Mucosa of stomach (tissue), 1 donor: ENCODE results near the gene TSEN54.
A peak's percentile ranks its signal among the peaks of the same experiment; 100 is the strongest.

ENCODE experiments used
- H3K27me3 ChIP-seq: one replicate; pipeline ENCODE4 v1.7.0; 2013; ENCODE audit warnings: mild to moderate bottlenecking, low read length; ENCODE audit not compliant: control insufficient read depth, insufficient read depth
- H3K36me3 ChIP-seq: one replicate; pipeline ENCODE4 v1.7.0; 2013; ENCODE audit warnings: low read length; ENCODE audit not compliant: control insufficient read depth, insufficient read depth
- H3K4me1 ChIP-seq: one replicate; pipeline ENCODE4 v1.7.0; 2013; ENCODE audit warnings: mild to moderate bottlenecking, low read length; ENCODE audit not compliant: control insufficient read depth, insufficient read depth
- H3K4me3 ChIP-seq: one replicate; pipeline ENCODE4 v1.7.0; 2013; ENCODE audit warnings: low read length
- H3K9ac ChIP-seq: one replicate; pipeline ENCODE4 v1.7.0; 2013; ENCODE audit warnings: mild to moderate bottlenecking, low read length, moderate library complexity
- H3K9me3 ChIP-seq: one replicate; pipeline ENCODE4 v1.7.0; 2013; ENCODE audit warnings: mild to moderate bottlenecking, low read length, moderate library complexity; ENCODE audit not compliant: control insufficient read depth
- donor health status: Pancreatic carcinoma.

TSEN54 gene

GRCh38 chr17:75557852-75558665, 41.7 kb downstream of the TSEN54 start:
- peak overlapping the region; percentile 34 for H3K9ac ChIP-seq
- peaks cover 21% of the 10 kb centered on the region for H3K36me3 ChIP-seq
- H3K27me3 ChIP-seq: no peaks in the 10 kb centered on the region
- H3K4me1 ChIP-seq: peaks cover 47% of the 10 kb centered on the region
- no peaks in the 10 kb centered on the region for H3K9me3 ChIP-seq
- H3K4me3 ChIP-seq: peak overlapping the region; percentile 17

DNA sequence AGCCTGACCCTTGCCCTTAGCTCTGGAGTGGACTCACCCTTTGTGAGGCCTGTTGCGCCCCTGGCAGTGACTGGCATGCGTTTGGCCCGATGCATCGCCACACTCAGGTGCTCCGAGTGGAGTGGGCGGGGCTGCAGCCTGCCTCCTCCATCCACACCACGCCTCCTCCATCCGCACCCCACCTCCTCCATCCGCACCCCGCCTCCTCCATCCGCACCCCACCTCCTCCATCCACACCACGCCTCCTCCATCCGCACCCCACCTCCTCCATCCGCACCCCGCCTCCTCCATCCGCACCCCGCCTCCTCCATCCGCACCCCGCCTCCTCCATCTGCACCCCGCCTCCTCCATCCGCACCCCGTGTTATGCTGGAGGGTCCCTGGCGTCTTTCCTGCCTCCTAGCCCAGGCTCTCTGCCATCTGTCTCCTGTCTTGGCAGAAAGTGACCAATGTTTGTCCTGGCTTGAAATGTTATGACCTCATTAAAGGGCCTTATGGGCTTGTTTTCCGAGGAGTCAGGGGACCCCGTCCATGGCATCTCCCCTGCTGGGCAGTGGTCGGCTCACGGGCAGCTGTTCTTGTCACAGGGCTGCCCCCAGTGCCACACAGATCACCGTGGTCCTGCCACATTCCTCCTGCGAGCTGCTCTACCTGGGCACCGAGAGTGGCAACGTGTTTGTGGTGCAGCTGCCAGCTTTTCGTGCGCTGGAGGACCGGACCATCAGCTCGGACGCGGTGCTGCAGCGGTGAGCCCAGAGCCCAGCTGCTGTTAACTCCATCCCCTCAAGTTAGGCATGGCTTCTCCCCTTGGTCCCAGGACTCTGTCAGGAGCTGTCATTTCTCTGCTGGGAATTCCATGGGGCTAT, 42.6 kb downstream of the TSEN54 start:
- H3K4me1 ChIP-seq: peaks cover 47% of the 10 kb centered on the region
- H3K9ac ChIP-seq: no peak overlapping the region
- no peaks in the 10 kb centered on the region for H3K9me3 ChIP-seq
- peaks cover 25% of the 10 kb centered on the region for H3K36me3 ChIP-seq
- no peaks in the 10 kb centered on the region for H3K27me3 ChIP-seq
- no peak overlapping the region for H3K4me3 ChIP-seq

DNA sequence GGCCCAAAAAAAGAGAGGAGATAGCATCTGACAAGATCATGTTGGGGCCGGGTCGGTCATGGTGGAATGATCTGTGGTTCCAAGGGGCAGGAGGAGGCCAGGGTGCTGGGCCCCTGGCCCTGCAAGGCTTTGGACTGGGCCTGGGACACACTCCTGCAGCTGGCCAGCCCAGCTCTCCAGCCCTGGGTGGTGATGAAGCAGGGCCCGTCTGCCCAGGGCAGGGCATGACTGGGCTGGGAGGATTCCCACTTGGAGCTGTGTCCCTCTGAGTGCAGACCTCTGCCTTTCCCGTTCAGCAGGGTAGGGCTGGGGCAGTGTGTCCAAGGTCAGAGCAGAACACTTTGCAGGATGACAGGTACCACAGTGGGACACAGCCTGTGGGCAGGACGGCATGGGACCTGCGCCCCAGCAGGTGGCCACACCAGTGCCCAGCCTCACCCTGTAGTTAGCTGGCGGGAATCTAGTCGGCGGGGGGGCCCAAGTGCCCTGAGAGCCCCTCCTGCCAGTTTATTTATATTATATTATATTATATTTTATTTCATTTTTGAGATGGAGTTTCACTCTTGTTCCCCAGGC, 43.7 kb downstream of the TSEN54 start:
- no peaks in the 10 kb centered on the region for H3K9me3 ChIP-seq
- H3K9ac ChIP-seq: no peak overlapping the region
- H3K4me3 ChIP-seq: no peak overlapping the region
- peaks cover 46% of the 10 kb centered on the region for H3K4me1 ChIP-seq
- peaks cover 30% of the 10 kb centered on the region for H3K36me3 ChIP-seq
- H3K27me3 ChIP-seq: no peaks in the 10 kb centered on the region

- peaks cover 36% of the 10 kb centered on the region for H3K36me3 ChIP-seq
- peaks cover 26% of the 10 kb centered on the region for H3K4me1 ChIP-seq
- no peak overlapping the region for H3K4me3 ChIP-seq
- H3K27me3 ChIP-seq: no peaks in the 10 kb centered on the region
- no peak overlapping the region for H3K9ac ChIP-seq
- H3K9me3 ChIP-seq: no peaks in the 10 kb centered on the region
Observed at GRCh38 chr17:75561927-75562603, 45.7 kb downstream of the TSEN54 start.

DNA sequence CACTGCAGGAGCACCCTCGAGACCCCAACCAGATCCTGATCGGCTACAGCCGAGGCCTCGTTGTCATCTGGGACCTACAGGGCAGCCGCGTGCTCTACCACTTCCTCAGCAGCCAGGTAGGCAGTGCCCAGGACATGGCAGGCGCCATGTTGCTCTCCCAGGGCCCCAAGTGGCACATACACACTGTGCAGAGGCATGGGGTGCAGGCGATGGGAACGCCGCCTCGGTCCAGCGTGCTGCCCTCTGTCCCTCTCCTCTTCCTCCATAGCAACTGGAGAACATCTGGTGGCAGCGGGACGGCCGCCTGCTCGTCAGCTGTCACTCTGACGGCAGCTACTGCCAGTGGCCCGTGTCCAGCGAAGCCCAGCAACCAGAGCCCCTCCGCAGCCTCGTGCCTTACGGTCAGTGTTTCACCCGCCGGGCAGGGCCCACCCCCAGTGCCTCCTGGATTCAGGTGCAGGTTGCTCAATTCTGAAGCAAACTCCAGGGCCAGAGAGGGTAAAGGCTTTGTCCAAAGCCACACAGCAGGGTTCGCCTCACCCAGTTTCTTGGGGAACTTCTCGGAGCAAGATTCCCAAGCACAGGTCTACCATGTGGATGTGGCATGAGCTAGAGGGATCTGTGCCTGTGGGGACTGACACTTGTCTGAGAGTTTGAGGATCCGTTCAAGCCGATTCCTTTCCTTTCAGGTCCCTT, 46.9 kb downstream of the TSEN54 start:
- H3K9ac ChIP-seq: no peak overlapping the region

DNA sequence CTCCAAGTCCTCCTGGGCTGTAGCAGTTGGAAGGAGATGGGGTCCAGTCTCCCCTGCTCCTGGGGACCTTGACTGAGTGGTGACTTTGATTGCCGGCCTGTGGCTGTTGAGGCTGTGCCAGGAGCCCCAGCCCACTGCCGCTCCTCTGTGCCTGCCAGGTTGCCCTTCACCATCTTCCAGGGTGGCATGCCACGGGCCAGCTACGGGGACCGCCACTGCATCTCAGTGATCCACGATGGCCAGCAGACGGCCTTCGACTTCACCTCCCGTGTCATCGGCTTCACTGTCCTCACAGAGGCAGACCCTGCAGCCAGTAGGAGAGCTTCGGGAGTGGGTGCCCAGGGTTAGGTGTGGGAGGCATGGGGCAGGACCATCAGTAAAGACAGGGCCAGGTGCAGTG, 47.9 kb downstream of the TSEN54 start:
- Histone ChIP-seq H3K4me3 (no peak overlapping the region), H3K9ac (no peak overlapping the region), H3K27me3 (no peaks in the 10 kb centered on the region), H3K4me1 (peaks cover 8% of the 10 kb centered on the region), H3K9me3 (no peaks in the 10 kb centered on the region), H3K36me3 (peaks cover 36% of the 10 kb centered on the region)

More for the DNA sequence above, 46.9 kb downstream of the TSEN54 start:
- Histone ChIP-seq H3K4me3 (no peak overlapping the region), H3K4me1 (peaks cover 14% of the 10 kb centered on the region), H3K9me3 (no peaks in the 10 kb centered on the region), H3K36me3 (peaks cover 33% of the 10 kb centered on the region), H3K27me3 (no peaks in the 10 kb centered on the region)

GRCh38 chr17:75565066-75565465, 48.7 kb downstream of the TSEN54 start:
- H3K9me3 ChIP-seq: no peaks in the 10 kb centered on the region
- peaks cover 27% of the 10 kb centered on the region for H3K36me3 ChIP-seq
- no peak overlapping the region for H3K9ac ChIP-seq

DNA sequence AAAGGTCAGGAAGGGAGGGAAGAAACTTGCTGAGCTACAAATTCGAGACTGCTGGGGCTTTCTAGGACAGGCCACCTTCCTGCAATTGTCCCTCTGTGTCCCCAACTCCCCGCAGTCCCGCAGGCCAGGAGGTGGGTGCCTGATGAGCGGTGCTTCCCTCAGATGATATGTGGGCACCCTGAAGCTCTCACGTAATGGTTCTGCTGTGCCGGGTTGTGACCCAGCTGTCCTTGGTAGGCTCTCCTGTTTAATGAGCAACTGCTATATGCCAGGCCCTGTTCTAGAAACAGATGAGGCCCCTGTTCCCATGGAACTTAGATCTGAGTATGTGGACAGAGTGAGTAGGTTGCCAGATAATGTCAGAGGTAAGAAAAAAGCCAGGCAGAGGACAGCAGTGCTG, 49.3 kb downstream of the TSEN54 start:
- Histone ChIP-seq H3K4me3 (no peak overlapping the region), H3K36me3 (peaks cover 26% of the 10 kb centered on the region), H3K9ac (no peak overlapping the region), H3K4me1 (no peaks in the 10 kb centered on the region), H3K27me3 (no peaks in the 10 kb centered on the region), H3K9me3 (no peaks in the 10 kb centered on the region)

More at GRCh38 chr17:75565066-75565465, 48.7 kb downstream of the TSEN54 start:
- H3K4me3 ChIP-seq: no peak overlapping the region
- no peaks in the 10 kb centered on the region for H3K27me3 ChIP-seq
- H3K4me1 ChIP-seq: no peaks in the 10 kb centered on the region

GRCh38 chr17:75566416-75566815, 50.1 kb downstream of the TSEN54 start:
- Histone ChIP-seq H3K4me1 (no peaks in the 10 kb centered on the region), H3K27me3 (no peaks in the 10 kb centered on the region)

DNA sequence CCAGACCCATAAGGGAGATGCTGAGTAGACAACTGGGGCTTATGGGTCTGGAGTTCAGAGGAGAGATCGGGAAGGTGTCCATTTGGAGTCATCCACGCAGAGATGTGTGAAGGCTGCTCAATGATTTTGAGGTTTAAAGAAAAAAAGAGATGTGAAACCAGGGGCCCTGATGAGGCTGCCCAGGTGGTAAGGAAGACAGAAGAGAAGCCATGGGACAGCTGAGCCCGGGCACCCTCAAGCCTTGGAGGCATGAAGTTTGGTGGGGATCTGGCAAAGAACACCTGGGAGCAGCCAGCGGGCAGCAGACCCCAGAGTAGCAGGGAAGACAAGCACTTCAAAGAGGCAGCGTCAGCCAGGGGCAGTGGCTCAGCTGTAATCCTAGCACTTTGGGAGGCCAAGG, 50.5 kb downstream of the TSEN54 start:
- Histone ChIP-seq H3K9ac (no peak overlapping the region), H3K4me1 (no peaks in the 10 kb centered on the region), H3K36me3 (peaks cover 26% of the 10 kb centered on the region)

More at GRCh38 chr17:75566416-75566815, 50.1 kb downstream of the TSEN54 start:
- peaks cover 26% of the 10 kb centered on the region for H3K36me3 ChIP-seq
- H3K4me3 ChIP-seq: no peak overlapping the region
- H3K9ac ChIP-seq: no peak overlapping the region
- H3K9me3 ChIP-seq: no peaks in the 10 kb centered on the region

More for the DNA sequence above, 50.5 kb downstream of the TSEN54 start:
- Histone ChIP-seq H3K27me3 (no peaks in the 10 kb centered on the region), H3K4me3 (no peak overlapping the region), H3K9me3 (no peaks in the 10 kb centered on the region)
